Loucy (cell line): Measurements from ENCODE around the gene PLPP1.

Source experiments
- CTCF ChIP-seq: fragments of 200-600 bp; sonication (generic); conservative IDR thresholded peaks from 2 replicates; pipeline ENCODE4 v1.5.1; 2014; ENCODE audit warnings: mild to moderate bottlenecking, antibody characterized with exemption, low read length
- EZH2phosphoT487 ChIP-seq: fragments of 200-600 bp; IDR thresholded peaks from 2 replicates; pipeline ENCODE4 v1.6.1; 2018; ENCODE audit warnings: antibody characterized with exemption, mild to moderate bottlenecking, moderate library complexity, borderline replicate concordance

DNA sequence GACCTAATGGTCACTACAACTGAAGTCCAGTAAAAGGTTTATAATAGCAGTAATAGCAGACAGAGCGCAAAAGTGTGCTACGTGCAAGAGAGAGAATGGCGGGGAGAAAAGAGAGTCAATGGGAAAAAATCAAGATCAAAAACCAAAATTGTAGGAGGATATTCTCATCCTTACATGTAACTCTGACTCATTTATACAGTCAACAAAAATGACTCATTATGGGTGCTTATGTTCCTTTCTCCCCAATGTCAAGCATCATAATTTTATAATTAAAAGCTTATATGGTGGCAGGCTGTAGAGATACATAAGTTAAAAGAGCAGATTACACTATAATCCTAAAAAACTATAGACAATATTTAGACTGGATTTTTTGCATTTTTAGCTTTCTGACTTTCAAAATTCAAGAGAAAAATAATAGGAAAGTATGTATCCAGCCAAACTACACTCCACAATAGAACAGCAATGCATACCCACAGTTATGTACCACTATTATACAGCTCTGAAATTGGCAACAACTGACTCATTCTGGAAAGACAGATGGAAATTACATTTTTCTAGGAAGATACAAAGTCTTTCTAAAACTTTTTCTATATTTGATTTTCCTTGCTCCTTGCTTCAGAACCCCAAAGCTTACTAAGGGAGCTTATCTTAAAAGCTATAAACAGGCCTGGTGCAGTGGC is 78.4 kb downstream of the PLPP1 start:
- TF ChIP-seq CTCF (no peak), EZH2phosphoT487 (no peak)
